Body of pancreas (tissue), 4 donors: ENCODE measurements around the gene ZNF574. TPM values are rescaled to one million over a fixed set of nuclear protein-coding genes. Genes with fewer than 3 reads are reported as not detected.
"Not testable (repeated sequence)": the region's sequence is repeated elsewhere in the genome, so short reads cannot be mapped to it uniquely, and the experiment has no call there.

ENCODE experiments used
- ATAC-seq: fragments of 150-250 bp; one replicate; pipeline ENCODE4 v1.9.1; 2016
- DNase-seq, 4 donors: peaks; one replicate each; pipeline ENCODE4 v3.0.0-alpha.2; 2019
- H3K27ac ChIP-seq, 4 donors: fragments of 200-600 bp; sonication (generic); 1 replicate in 3 of 4; 2 replicates in 1 of 4; pipeline versions ENCODE4 v1.5.1 to v1.6.1; 2016 to 2019; ENCODE audit warnings: mild to moderate bottlenecking in 1 of 4, mixed read lengths in 1 of 4, moderate library complexity in 1 of 4
- H3K27me3 ChIP-seq, 2 donors: fragments of 200-600 bp; sonication (generic); one replicate each; pipeline ENCODE4 v1.6.0; 2016; ENCODE audit warnings: mild to moderate bottlenecking in 1 of 2
- H3K36me3 ChIP-seq, 2 donors: fragments of 200-600 bp; sonication (generic); replicated peaks in 1 of 2; 2 replicates each; pipeline ENCODE4 v1.5.1; 2016; ENCODE audit warnings: low read depth in 2 of 2; ENCODE audit not compliant: insufficient read depth in 1 of 2
- H3K4me1 ChIP-seq: fragments of 200-600 bp; sonication (generic); one replicate; pipeline ENCODE4 v1.6.0; 2016
- H3K4me3 ChIP-seq, 2 donors: fragments of 200-600 bp; sonication (generic); 1 replicate in 1 of 2; 2 replicates in 1 of 2; pipeline ENCODE4 v1.5.1; 2016 to 2019
- H3K9me3 ChIP-seq, 3 donors: fragments of 200-600 bp; sonication (generic); 1 replicate in 2 of 3; 2 replicates in 1 of 3; pipeline ENCODE4 v1.5.1; 2016
- CTCF ChIP-seq, 7 experiments: fragments of 450-650 bp in 4 of 7; fragments of 200-600 bp in 3 of 7; sonication (generic) in 3 of 7; IDR thresholded peaks; one replicate each; pipeline ENCODE4 v1.5.1; 2016 to 2019; ENCODE audit warnings: antibody characterized with exemption in 7 of 7
- POLR2A ChIP-seq, 3 donors: fragments of 450-650 bp; IDR thresholded peaks; one replicate each; pipeline ENCODE4 v1.6.1; 2016; ENCODE audit warnings: antibody characterized with exemption in 3 of 3, mild to moderate bottlenecking in 2 of 3
- WGBS, 2 donors: methylation state at CpG; one replicate each; pipeline ENCODE4 v1.1.5; 2017; 5-methylcytosine and 5-hydroxymethylcytosine counted together
- intact Hi-C: fragments of 100-400 bp; cut with DNase I; formaldehyde crosslinking; loops from one replicate; pipeline ENCODE4 v1.15.1; 2023
- total RNA-seq, 2 donors: library from RNA; depleted of rRNA; stranded (reverse); fragments of >200 nt; gene quantifications; one replicate each; pipeline ENCODE4 v1.1.0, GENCODE V29; 2016

ZNF574 gene
- total RNA-seq, 2 donors from 2014 or later = 8.6 to 14.2 TPM

GRCh38 chr19:42095814-42096230 lies 19.9 kb downstream of the ZNF574 start:
- TF ChIP-seq CTCF (IDR thresholded peaks at IDR 0.05) = no peak
- TF ChIP-seq POLR2A (IDR thresholded peaks at IDR 0.05) = no peak
- H3K4me1 ChIP-seq = peaks cover 36% of the 10 kb centered on the region
- H3K36me3 ChIP-seq = no peaks in the 10 kb centered on the region
- intact Hi-C loops = no loop called here
- H3K9me3 ChIP-seq = no peaks in the 10 kb centered on the region
- no peak overlapping the region for H3K27ac ChIP-seq
- ATAC-seq (no peak), DNase-seq (no peak)
- 36 to 48% methylated on average over 12 to 24 of the region's 28 CpGs for WGBS, 2 donors
- H3K4me3 ChIP-seq = no peak overlapping the region
- H3K27me3 ChIP-seq = no peaks in the 10 kb centered on the region

GRCh38 chr19:42096255-42096837 lies 20.4 kb downstream of the ZNF574 start:
- no peak for ATAC-seq
- TF ChIP-seq CTCF (IDR thresholded peaks at IDR 0.05) = no peak
- no peak for TF ChIP-seq POLR2A (IDR thresholded peaks at IDR 0.05)
- no peak overlapping the region for H3K4me3 ChIP-seq
- no peak overlapping the region for H3K27ac ChIP-seq
- H3K27me3 ChIP-seq = no peaks in the 10 kb centered on the region
- no peak for DNase-seq
- H3K36me3 ChIP-seq = no peaks in the 10 kb centered on the region
- no peaks in the 10 kb centered on the region for H3K9me3 ChIP-seq
- 66 to 70% methylated on average over 8 to 14 of the region's 15 CpGs for WGBS, 2 donors
- intact Hi-C loops = no loop called here
- H3K4me1 ChIP-seq = peaks cover 41% of the 10 kb centered on the region

- ATAC-seq = no peak
- DNase-seq = no peak
- peaks cover 44% of the 10 kb centered on the region for H3K4me1 ChIP-seq
- H3K27me3 ChIP-seq = no peaks in the 10 kb centered on the region
- intact Hi-C loops = no loop called here
- H3K27ac ChIP-seq = peak overlapping the region in 2 of 4 donors; percentile 83 to 84
- WGBS, 2 donors = 44 to 49% methylated on average over 5 of the region's 5 CpGs
- H3K9me3 ChIP-seq = no peaks in the 10 kb centered on the region
- TF ChIP-seq CTCF (IDR thresholded peaks at IDR 0.05) (no peak), POLR2A (IDR thresholded peaks at IDR 0.05) (no peak)
- no peak overlapping the region for H3K4me3 ChIP-seq
- H3K36me3 ChIP-seq = no peaks in the 10 kb centered on the region
Observed at GRCh38 chr19:42097461-42097860, 21.5 kb downstream of the ZNF574 start.

GRCh38 chr19:42098781-42099180 lies 22.8 kb downstream of the ZNF574 start:
- peak; percentile 93 for ATAC-seq
- H3K27me3 ChIP-seq = no peaks in the 10 kb centered on the region
- intact Hi-C loops = no loop called here
- 27 to 35% methylated on average over 3 to 6 of the region's 6 CpGs for WGBS, 2 donors
- TF ChIP-seq CTCF (IDR thresholded peaks at IDR 0.05) = no peak
- peak in 2 of 3 donors; percentile 18 to 43 for TF ChIP-seq POLR2A (IDR thresholded peaks at IDR 0.05)
- no peaks in the 10 kb centered on the region for H3K9me3 ChIP-seq
- no peaks in the 10 kb centered on the region for H3K36me3 ChIP-seq
- H3K27ac ChIP-seq = peak overlapping the region; percentile 55 to 84 (median 84)
- DNase-seq = peak; percentile 81 to 90 (median 88)
- H3K4me3 ChIP-seq = no peak overlapping the region
- peaks cover 44% of the 10 kb centered on the region for H3K4me1 ChIP-seq

- WGBS, 2 donors = 29 to 45% methylated on average over 6 of the region's 6 CpGs
- DNase-seq = peak; percentile 45 to 67 (median 59)
- TF ChIP-seq CTCF (IDR thresholded peaks at IDR 0.05) (no peak), POLR2A (IDR thresholded peaks at IDR 0.05) (no peak)
- no peaks in the 10 kb centered on the region for H3K27me3 ChIP-seq
- peak; percentile 49 for ATAC-seq
- intact Hi-C loops = no loop called here
- peaks cover 44% of the 10 kb centered on the region for H3K4me1 ChIP-seq
- no peaks in the 10 kb centered on the region for H3K36me3 ChIP-seq
- H3K27ac ChIP-seq = peak overlapping the region; percentile 55 to 84 (median 84)
- no peaks in the 10 kb centered on the region for H3K9me3 ChIP-seq
- no peak overlapping the region for H3K4me3 ChIP-seq
Observed at GRCh38 chr19:42099336-42099925, 23.5 kb downstream of the ZNF574 start.

GRCh38 chr19:42100241-42100640 lies 24.3 kb downstream of the ZNF574 start:
- WGBS, 2 donors = 92 to 98% methylated on average over 10 of the region's 10 CpGs
- intact Hi-C loops, DNase-seq, H3K9me3 ChIP-seq, H3K27me3 ChIP-seq, H3K4me3 ChIP-seq, H3K36me3 ChIP-seq, ATAC-seq: not testable (repeated sequence)
- Histone ChIP-seq H3K4me1 (peaks cover 44% of the 10 kb centered on the region), H3K27ac (peak overlapping the region in 2 of 4 donors; percentile 83 to 84)
